DMS79 treated with DMSO at 0.1 percent for 48 hours (cell line): Measurements from ENCODE around the gene COX6B1.
A peak's percentile ranks its signal among the peaks of the same experiment; 100 is the strongest.
"Not testable (repeated sequence)": the region's sequence is repeated elsewhere in the genome, so short reads cannot be mapped to it uniquely, and the experiment has no call there.

ENCODE experiments used
- DNase-seq: peaks from one replicate; lab custom pipeline; 2025; lab: John Stamatoyannopoulos, UW

COX6B1 gene

GRCh38 chr19:35665604-35666003 is 17.5 kb downstream of the COX6B1 start:
- DNase-seq, result no peak

- no peak for DNase-seq
Measured at GRCh38 chr19:35666251-35666913, 18.3 kb downstream of the COX6B1 start, which contains the start of gene UPK1A. Gene UPK1A (plus strand): TSS chr19:35666517. CDS start chr19:35666813, 296 bp downstream.

GRCh38 chr19:35669566-35669965 is 21.4 kb downstream of the COX6B1 start:
- DNase-seq, result no peak

GRCh38 chr19:35669974-35670373 is 21.9 kb downstream of the COX6B1 start:
- DNase-seq, result no peak

GRCh38 chr19:35670686-35671085 is 22.6 kb downstream of the COX6B1 start:
- no peak for DNase-seq

- no peak for DNase-seq
Measured at GRCh38 chr19:35671818-35672217, 23.7 kb downstream of the COX6B1 start.

GRCh38 chr19:35673121-35673804 is 25.1 kb downstream of the COX6B1 start:
- no peak for DNase-seq

- DNase-seq, result no peak
Measured at GRCh38 chr19:35675589-35676140, 27.5 kb downstream of the COX6B1 start.

- DNase-seq, result no peak
Measured at GRCh38 chr19:35689836-35690235, 41.7 kb downstream of the COX6B1 start.

GRCh38 chr19:35691106-35691505 is 43.0 kb downstream of the COX6B1 start:
- DNase-seq, result not testable (repeated sequence)

GRCh38 chr19:35692010-35692409 is 43.9 kb downstream of the COX6B1 start:
- DNase-seq, result no peak

GRCh38 chr19:35693422-35693821 is 45.3 kb downstream of the COX6B1 start:
- DNase-seq, result no peak

GRCh38 chr19:35693835-35694599 is 45.9 kb downstream of the COX6B1 start:
- DNase-seq, result peak; percentile 83

GRCh38 chr19:35695895-35696422 is 47.8 kb downstream of the COX6B1 start:
- DNase-seq, result no peak

- DNase-seq, result no peak
Measured at GRCh38 chr19:35696835-35697234, 48.7 kb downstream of the COX6B1 start.

GRCh38 chr19:35702223-35703012 is 54.3 kb downstream of the COX6B1 start:
- peak; percentile 96 for DNase-seq

- no peak for DNase-seq
Measured at GRCh38 chr19:35703343-35703742, 55.2 kb downstream of the COX6B1 start.

GRCh38 chr19:35704218-35704617 is 56.1 kb downstream of the COX6B1 start, which contains the start of gene ZBTB32:
Gene ZBTB32 (plus strand): TSS chr19:35704558. CDS start chr19:35714627, 10,069 bp downstream.
- DNase-seq, result no peak
